OCI-M1 (cell line): ENCODE results near the gene DAAM1.

ENCODE experiments used
- DNase-seq: peaks from one replicate; lab custom pipeline; 2025; lab: John Stamatoyannopoulos, UW

Gene DAAM1

DNA sequence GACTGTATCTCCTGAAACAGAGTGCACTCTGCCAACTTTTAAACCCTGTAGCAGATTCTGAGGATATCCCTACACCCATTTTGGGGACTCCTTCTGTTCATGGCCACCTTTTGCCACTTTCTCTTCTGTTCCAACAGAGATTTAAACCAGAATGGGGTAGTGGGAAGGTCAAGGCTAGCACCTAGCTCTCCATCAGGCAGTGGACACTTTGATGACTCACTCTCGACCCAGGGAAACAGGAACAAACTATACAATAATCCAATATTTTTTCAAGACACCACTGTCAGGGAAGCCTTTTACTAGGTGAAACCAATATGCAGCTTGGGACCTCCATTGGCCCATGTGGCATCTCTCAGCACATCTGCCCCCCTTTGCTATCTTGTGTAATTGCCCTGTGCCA lies 103.6 kb downstream of the DAAM1 start:
- no peak for DNase-seq

DNA sequence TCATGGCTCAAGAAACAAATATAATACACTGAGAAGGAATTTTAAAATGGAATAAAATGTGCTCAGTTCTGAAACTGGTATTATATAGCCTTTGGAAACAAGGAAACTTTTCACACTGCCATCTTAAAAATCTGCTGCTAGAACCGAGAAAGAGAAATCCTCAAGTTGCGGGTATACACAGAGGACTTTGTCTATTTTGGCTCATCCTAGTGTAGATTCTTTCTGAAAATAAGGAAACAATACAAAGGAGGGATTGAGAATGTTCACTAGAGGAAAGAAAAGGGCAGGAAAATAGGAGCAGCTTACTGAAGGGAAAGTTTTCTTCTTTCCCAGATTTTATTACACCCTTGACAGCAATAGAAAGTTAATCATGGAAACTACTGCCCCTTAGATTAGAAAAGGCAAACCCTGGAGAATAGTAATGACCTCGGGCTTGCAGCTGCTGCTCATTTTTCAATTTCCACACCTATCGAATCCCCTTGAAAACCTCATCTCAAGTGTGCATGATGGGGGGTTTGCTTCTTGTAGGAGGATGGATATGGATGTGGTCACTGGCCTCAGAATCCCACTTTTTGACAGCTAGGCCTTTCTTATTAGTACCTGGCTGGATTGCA lies 104.6 kb downstream of the DAAM1 start:
- no peak for DNase-seq

DNA sequence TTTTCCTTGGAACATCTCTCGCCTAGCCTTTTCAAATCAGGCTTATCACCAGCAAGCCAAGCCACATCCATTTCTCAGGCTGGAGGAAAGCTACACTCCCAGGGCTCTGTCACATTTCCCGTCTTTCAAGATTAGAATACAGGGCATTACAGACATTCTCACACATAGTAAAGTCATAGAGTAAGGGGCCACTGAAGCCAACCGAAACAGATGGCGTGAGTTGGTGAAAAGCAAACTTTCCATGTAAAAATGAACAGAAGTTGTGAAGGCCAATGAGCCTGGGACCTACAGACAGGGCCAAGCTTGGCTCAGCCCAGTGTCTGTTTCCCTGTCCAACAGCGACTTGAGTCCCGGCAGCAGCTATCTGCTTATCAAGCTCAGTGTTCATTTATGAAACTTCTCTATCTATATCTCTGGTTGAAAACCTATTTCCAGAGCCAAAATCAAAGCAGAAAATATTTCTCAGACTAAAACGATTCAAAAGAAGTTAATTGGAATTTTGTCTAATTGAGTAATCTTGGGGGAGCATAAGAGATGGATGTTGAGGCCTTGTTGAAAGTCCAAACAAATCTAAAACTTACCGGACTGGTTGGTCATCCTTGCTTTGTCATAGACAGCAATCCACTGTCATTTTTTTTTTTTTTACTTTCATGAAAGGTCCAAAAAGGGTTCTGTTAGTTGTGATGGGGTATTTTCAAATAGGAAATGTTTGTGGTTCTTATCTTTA lies 105.6 kb downstream of the DAAM1 start:
- no peak for DNase-seq

DNA sequence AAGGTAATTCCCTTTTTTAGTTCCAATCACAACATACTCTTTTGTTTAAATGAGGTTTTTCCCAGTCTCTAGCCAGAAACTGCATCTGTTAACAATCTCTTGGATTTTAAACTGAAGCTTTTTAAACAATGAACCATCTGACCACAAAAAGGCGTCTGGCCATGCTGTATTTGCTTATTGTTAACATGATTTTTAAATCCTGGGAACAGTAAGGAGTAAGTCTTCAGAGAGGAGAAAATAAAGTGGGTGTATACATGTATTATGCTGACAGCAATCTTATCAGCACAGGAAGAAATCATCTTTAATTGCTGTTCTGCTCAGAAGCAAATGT lies 106.2 kb downstream of the DAAM1 start:
- DNase-seq = no peak

DNA sequence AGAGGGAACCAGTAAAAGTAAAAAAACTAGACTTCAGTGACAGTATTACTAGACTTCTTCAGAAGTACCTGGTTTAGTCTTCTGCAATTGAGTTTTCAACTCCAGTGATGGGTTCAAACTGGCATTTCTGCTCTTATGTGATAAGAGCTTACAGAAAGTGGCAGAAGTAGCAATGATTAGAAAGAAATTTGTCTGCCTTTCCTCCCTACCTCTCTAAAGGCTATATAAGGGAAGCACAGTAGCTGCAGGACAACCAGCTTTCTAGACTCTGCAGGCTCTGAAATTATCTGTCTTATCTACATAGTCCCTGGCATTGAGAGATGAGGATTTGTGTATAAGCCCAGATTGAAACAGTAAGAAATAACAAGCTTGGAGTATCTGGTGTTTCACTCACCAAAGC lies 107.5 kb downstream of the DAAM1 start:
- peak; percentile 7 for DNase-seq

DNA sequence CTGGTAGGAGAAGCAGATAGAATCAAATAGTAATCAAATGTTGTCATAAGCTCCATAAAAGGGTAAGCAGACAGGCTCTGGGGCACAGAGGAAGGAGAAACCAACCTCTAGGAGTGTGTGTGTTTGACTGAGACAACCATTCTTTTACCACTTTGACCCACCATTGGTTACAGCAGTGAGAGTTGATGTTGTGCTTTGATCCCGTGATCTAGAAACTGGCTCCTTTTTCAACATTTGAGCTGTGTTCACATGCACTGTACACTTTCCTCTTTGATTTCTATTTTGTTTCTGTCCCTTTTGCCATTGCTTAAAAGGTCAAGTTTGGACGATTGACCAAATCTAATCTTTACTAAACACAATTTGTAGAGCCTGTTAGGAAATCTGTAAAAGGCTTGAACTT lies 108.0 kb downstream of the DAAM1 start:
- no peak for DNase-seq

DNA sequence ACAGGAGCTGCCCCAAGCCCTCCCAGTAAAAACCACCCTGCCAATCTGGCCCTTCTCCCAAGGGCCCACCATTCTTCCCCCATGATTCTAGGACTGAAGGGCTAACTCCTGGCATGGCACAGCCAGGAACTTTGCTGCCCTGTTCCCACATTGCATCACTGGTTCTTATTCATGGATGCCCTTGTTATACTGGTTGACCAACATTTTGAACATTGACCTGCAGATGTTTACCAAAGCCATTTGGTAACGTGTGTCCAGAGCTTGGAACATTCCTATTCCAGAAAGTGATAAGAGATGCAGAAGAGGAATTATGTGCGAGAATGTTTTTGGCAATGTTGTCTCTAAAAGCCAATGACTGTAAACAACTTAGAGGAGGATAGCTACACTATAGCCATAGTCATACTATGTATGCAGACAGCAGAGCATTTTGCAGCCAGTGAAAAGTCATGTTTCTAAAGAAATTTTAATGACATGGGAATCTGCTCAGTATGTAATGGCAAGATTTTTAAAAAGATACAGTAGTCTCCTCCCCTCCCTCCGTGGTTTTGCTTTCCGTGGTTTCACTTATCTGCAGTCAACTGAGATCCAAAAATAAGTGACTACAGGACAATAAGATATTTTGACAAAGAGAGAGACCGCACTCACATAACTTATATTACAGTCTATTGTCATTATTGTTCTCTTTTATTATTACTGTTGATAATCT lies 108.8 kb downstream of the DAAM1 start:
- peak; percentile 16 for DNase-seq

DNA sequence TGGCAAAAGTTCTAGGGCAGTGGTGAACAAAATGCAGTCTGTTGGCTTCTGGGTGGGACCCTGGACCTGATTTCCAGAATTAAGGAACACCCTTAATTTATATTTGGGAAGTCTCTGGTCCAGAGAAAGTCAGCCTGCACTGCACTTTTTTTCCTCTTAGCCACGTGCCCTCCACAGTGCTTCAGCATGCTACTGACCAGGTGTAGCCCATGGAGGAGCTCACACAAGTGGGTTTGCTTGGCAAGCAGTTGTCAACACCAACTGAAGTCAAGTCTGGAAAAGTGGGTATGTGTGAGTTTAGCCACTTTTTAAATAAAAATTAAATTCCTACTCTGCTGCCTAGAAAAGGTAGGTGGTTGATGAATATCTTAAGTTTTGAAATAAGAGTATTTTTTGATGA lies 111.3 kb downstream of the DAAM1 start:
- DNase-seq = no peak

DNA sequence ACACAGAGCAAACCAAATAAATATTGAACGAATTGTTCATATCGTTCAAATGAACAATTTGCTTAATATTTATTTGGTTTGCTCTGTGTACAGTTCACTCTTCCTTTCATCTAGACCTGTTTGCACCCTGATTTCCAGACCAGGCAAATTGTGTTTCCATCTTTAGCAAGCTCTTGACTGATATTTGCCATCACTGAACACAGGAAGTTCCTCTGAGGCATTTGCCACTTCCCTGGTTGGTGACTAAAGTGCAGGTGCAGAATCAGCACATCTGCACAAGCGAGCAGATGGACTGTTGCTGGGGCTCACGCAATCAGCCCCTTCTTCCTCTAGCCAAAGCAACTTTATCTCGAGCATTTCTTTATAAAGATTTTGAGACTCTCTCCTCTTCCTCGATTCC lies 112.9 kb downstream of the DAAM1 start:
- DNase-seq = peak; percentile 3

DNA sequence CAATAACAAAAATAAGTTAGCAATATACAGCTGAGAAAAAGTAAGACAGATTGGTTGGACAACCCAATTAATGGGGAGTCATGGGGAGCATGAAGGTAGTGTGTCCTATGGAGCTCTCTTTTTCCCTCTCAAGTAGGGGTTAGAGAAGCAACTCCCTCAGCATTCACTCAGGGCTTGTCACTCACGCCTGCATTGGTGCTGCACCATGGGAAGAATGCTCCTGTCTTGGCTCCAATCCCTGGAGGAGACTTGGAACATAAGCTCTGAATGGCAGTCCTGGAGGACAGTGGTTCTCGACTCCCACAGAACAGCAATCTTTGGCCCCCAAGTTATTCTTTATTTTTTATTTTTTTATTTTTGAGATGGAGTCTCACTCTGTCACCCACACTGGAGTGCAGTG lies 113.8 kb downstream of the DAAM1 start:
- DNase-seq = no peak

DNA sequence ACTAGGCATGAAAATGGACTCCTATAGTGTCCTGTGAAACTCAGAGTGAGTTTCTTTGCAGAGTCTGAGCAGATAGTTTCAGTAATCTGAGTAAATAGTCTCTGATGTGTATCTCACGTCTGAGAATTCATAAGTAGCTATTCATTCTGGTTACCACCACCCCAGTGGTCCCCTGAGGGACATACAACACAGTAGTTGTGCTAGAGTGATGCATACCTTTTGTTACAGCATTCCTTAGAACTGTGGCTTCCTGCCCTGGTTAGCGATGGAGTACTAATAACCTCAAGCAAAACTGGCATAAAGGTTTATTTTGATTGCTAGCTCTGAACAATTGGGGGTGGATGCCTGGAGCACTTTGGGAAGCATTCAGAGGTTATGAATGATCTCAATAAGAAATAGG lies 114.7 kb downstream of the DAAM1 start:
- DNase-seq = no peak

DNA sequence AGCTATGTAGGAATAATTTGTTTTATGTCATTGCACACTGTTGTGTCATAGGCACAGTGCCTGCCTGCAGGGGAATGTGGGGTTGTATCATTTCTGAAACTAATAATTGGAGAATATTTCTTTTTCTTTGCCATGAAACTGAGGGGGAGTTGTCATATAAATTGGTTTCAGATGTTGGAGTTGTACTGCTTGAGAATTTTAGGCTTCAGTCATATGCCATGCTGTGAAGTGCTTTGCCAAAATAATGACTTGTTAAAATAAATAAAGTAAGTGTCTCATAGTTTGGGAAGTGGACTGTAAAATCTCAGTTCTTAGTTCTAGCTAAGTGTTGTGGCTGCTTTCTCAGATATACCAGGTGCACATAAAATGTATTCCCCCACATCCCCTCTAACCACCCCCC lies 116.8 kb downstream of the DAAM1 start:
- no peak for DNase-seq

DNA sequence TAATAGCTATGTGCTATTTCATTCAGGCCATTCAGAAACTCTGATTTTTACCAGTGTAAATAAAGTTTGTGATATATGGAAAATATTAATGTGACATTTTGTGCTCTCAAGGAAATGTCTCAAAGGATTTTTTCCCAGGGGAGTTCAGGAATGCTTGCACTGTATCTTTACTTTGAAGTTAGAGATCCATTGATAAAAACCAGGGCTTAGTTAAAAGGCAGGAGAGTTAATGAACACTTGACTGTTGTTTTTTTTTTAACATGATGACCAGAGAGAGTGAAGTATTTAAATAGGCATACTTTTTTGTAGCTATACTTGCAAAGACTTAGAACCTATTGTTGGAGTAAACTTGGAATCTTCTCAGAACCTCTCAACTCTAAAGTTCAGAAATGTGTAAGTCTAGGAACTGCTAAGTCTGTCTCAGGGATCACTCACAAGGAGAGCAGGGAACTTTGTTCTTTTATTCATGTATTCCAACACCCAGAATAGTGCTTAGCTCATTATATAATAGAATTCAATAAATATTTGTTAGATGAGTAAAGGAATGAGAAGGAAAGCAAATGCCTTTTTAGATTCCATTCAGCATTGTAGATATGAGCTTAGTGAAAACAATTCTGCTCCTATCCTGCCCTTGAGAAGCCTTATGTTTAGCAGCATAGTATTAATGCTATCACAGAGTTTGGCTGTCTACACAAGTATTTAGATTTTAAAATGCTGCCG lies 117.5 kb downstream of the DAAM1 start:
- no peak for DNase-seq

DNA sequence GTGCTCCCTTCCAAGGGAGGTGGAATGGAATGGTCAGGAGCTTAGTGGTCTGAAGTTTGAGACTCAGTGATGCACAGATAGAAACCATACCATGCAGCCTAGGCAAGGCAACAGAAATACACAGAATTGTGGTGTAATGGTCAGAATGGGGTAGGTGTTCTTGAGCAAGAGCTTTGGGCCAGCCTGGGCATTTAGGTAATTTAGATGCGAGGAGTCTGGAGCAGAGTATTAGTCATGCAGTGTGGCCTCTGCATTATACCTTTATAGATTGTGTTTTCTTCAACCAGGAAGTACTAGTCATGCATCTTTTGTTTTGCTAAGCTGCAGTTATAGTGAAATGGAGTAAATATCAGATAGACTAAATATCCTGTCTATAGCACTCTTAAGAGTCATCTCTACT lies 118.3 kb downstream of the DAAM1 start:
- DNase-seq = no peak

DNA sequence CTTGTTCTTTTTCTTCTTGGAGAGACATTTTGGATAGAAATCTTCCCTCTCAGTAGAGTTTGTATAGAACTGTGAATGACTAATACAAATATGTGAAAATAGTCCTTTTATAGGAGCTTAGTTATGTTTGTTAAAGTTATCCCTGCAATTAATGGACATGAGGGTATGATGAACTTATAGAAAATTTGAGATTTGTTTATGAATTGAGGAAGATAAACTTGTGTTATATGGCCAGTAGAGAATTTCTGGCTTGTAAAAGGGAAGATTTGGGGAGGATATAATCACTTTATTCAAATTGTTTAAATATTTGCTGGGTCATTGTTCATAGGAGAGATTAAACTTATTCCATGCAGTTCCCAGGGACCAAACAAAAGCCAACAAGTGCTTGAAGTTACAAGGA lies 119.6 kb downstream of the DAAM1 start:
- no peak for DNase-seq

DNA sequence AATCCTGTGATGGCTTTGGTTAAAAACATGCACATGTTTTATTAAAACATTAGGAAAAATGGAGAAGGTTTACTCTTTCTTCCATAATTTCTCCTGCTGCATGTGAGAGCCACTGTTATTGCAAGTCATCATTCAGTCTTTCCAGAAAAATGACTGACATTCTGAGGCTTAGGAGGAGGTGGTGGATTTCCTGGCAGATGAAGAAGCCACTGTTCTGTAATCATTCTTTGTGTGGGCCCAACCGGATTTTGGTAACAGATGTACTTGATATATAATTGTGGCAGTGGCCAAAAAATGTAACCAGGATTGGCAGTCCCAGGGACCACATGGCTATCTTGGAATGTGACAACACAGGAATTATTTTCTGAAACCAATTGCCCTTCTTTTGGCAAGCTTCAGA lies 120.2 kb downstream of the DAAM1 start:
- DNase-seq = no peak

DNA sequence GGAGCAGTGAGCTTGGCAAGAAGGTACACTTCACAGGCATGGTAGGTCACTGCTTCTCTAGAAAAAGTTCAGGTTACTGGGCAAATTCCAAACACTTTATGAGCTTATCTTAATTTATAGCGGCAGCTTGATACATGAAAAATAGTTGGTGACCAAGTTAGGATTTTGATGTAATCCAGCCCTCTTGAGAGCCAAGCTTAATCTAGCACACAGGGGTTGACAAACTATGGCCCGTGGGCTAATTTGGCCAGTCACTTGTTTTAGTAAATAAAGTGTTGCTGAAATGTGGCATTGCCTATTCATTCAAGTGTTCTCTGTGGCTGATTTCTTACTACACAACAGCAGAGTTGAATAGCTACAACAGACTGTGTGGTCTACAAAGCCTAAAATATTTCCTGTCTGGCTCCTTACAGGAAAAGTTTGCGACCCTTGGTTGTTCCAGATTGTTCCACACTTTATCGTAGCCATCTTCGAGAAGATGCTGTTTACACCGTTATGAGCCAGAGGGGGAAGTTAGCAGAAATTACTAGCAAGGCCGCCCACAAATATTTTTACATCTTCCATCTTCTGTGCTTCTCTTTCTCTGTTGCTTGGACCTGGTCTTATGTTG lies 120.9 kb downstream of the DAAM1 start:
- no peak for DNase-seq

DNA sequence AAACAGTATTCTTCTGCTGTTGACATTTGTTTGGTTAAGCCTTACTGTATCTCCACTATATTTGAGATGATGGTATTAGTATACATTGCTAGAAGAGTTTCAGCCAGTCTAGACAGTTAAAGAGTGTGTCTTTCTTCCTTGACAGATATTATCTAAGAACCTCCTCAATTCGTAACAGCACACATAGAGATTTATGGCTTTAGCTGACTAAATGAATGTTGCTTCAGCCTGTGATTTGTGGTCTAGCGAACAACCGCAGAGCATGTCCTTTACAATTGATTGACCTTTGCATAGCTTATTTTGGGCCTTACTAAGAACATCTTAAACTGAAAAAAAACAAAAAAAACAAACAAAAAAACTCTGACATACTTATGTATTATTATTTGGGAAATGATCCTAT lies 122.2 kb downstream of the DAAM1 start:
- peak; percentile 17 for DNase-seq

DNA sequence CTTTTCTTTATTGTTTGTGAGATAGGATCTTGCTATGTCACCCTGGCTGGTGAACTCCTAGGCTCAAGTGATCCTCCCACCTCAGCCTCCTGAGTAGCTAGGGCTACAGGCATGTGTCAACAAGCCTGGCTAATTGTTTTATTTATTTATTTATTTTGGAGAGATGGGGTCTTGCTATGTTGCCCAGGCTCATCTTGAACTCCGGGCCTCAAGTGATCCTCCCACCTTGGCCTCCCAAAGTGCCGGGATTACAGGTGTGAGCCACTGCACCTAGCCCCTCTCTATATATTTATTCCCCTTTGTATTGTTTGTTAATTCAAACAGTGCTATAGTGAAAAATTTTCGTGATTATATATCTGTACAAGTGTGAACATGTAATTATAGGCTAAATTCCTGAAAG lies 123.3 kb downstream of the DAAM1 start:
- no peak for DNase-seq

DNA sequence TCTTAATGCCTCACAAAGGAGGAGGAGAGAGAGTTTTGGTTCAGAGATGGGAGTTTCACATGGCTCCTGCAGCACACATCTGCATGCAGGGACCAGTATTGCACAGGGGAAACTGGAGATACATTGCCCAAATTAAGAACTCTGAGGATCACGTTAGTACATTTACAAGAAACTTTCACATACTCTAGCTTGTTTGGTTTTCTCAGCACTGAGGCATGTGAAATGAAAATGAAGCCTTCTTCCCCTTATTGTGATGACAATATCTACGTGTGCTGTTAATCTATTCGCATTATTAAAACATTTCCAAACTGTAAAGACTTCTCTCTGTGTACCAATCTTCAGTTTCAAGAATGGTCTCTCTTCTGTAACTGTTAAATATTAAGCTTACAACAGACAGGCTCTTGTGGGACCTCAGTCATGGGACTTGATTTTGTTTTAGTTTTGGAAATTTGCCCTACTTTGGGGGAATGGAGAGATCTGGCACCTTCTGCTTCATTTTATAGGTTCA lies 124.7 kb downstream of the DAAM1 start:
- no peak for DNase-seq

DNA sequence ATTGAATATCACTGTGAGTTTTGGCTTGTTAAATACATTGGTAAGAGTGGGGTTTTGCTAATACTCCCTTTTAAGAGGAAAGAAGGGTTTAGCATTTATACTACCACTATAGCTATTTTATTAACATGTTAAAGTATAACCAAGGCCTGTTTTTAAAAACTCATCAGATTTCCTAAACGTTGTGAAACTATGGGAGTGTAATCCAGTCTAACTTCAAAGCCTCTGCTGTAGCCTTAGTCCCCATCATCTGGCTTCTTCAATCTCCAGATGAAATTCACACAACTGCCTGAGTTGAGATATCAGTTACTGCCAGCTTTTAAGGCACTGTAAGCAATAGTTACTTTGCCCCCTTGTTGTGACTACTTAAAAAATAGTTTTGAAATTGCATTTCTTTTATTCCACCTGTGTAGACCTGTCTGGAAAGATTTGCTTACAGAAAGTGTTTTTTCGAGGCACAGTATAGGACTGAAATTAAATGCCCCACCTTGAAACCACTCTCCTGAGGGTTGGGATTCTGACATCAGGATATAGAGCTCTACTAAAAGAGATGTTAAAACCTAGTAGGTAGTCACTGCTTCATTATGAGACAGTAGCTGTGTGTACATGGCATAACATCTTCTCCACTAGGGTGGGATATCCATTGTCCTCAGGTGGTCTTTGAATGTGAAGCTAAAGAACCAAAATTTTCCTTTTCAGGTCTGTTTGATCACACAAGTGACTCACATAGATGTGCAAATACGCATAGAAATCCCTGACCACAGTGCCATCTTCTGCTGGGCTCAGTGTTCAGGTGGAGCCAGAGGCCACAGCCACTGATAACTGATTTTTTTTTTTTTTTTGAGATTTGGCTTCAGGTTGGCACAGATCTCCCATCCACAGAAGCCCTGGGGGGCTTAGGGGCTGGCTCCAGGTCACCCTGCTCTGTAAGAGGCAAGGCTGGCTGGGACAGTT lies 125.5 kb downstream of the DAAM1 start:
- no peak for DNase-seq
